ENCODE results near the gene RAF1.
"Not testable (repeated sequence)": the region's sequence is repeated elsewhere in the genome, so short reads cannot be mapped to it uniquely, and the experiment has no call there.

The RAF1 gene

DNA sequence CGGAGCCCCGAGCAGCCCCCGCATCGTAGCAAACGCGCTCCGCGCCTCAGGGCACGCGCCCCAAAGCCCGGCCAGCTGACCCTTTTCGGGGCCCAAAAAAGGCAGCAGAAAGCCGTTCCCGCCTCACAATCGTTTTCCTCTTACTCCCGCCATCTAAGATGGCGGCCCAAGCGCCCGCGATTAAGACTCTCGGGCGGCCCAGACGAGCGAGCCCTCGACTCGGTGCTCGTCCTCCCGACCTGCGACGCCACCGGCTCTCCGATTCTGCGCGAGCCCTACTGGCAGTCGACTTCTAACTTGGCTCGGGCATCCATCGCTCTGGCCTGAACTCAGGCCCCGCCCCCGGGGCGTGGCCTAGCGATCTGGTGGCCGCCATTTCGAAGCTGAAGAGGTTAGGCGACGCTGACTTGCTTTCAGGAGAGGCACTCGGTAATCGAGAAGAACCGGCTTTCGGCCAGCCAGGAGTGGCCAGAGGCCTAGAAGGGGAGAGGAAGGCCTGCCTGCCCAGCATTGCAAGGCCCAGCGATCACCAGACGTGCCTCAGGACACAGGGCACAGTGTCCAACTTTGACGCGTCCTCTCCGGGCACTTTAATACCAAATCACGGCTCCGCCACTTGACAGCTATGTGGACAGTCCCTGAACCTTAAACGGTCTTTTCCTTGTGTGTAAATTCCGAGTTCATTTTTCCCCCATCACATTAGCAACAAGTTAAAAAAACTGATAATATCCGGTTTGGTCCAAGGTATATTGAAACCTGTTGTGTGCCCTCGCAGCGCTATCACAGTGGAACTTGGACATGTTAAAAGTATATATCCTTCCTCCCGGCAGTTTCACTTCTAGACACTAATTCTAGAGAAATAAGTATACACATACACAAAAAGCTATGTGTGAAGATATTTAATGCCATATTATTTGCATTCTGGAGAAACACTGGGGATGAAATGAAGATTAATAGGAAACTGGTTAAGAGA lies at the start of gene RAF1:
Gene RAF1 (minus strand): TSS at position 182 of the 973 bp plus-strand sequence. CDS start 45,396 bp downstream, outside the sequence.
- DNase-seq (ENCODE audit: low spot score) = peak; percentile 99

DNA sequence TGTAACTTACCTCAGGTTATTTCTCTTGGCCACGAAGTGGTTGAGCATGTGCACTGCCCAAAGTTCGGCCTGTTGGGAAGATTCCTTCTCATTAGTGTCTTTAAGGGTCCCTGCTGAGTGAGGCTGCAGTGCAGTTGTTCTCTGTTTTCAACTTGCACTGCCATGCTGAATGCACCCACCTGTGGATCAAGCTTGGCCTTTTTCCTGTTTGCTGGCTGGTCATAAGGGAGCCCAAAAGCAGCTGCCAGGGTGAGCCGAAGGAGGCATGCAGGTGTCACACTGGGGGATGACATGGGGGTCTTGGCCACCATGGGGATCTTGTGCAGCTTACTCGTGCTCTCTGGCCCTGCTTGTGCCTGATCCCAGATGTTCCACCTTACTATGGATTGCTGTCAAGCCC lies 46.1 kb upstream of the RAF1 start:
- DNase-seq (ENCODE audit: low spot score) = no peak

DNA sequence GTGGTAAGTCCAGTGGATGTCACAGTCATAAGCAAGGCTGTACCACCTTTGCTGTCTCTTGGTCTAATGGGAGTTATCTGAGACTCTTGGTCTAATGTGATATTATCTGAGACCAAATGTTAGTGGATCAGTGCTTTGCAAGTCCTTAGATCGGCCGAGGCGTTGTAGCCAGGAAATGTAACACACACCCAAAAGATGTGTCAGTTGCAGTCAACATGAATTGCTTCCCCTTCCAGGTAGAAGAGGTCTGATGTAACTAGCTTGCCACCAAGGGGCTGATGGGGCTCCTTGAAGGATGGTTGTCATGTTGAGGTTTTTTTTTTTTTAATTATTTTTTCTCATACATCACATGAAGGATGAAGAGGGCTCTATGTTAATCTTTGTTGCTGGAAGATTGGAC lies 45.4 kb upstream of the RAF1 start:
- no peak for DNase-seq (ENCODE audit: low spot score)

DNA sequence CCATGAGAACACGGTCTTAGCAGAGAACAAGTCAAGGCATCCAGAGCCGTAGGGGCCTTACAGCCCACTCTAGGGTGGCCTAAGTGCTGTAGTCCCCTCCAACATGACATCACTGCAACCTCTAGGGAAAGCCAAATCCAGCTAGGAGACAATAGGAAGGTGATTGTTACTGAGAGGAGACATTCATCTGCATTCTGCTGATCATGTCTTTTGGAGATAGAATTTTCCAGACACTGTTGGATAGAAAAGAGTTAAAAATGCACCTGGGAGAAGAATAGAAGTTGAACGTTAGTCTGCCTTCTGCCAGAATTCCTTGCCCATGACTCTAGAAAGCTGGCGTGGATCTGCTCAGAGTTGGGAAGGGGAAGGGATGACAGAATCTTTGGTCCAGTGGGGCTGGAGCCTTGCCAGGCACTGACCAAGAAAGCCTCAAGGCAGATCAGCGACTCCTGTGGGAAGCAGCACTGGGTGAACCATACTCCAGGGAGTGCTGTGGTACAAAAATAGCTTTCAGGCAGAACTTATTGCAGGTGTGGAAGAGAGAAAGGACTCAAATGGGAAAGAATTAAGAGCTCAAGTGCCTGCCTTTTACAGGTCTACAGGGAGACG lies 44.8 kb upstream of the RAF1 start:
- DNase-seq (ENCODE audit: low spot score) = no peak

DNA sequence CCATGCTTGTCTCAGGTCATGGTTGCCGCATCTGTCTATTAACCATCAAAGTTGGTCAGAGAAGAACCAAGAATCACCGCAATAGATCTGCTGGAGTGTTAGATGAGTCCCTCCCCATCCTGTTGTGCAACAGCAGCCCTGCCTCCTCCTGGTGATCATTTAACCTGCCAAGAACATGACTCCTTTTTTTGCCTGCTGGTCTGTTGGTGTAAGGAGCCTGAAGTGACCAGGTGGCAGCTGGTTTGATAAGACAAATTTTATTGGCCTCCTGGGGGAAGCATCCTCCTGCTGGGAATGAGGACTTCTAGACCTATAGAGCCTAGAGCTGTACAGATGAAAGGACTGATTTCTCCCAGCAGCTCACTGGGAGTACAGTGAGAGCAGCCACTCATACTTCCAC lies 43.5 kb upstream of the RAF1 start:
- no peak for DNase-seq (ENCODE audit: low spot score)

DNA sequence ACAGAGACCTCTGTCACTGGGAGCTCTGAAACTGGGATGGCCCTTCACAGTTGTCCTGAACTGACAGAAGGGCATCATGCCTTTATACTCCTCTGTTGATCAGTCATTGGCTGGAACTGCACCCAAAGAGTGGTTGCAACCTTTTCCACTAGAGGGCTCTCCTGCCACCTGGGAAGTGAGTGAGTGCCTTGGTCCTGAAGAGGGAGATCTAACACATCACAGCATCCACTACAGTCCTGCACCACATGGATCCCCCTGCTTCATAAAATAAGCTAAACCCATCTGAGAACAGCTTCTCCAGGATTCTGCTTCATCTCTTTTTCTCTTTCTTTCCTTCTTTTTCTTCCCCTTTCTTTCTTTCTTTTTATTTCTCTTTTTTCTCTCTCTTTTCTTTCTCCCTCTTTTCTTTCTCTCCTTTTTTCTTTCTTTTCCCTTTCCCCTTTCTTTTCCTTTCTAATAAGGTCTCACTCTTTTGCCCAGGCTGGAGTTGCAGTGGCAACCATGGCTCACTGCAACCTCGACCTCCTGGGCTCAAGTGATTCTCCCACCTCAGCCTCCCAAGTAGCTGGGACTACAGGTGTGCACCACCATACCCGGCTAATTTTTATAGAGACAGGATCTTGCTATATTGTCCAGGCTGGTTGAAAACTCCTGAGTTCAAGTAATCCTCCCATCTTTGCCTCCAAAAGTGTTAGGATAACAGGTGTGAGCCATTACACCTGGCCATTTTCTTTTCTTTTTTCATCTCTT lies 42.8 kb upstream of the RAF1 start:
- peak; percentile 74 for DNase-seq (ENCODE audit: low spot score)

DNA sequence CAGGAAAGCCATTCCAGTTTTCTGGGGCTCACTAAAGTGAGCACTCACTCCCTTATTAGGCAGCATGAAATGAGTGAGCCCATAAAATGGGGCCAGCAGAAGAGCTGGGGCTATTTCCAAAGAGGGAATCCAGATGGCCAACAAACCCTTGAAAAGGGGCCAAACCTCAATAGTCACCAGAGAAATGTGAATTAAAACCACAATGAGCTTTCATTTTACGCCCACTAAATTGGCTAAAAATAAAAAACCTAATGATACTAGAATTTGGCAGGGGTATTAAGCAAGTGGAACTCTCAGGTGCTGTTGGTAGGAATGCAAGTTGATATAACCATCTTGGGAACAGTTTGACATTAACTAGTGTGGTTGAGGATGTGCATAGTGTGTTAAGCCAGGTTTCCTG lies 42.1 kb upstream of the RAF1 start:
- DNase-seq (ENCODE audit: low spot score) = no peak

DNA sequence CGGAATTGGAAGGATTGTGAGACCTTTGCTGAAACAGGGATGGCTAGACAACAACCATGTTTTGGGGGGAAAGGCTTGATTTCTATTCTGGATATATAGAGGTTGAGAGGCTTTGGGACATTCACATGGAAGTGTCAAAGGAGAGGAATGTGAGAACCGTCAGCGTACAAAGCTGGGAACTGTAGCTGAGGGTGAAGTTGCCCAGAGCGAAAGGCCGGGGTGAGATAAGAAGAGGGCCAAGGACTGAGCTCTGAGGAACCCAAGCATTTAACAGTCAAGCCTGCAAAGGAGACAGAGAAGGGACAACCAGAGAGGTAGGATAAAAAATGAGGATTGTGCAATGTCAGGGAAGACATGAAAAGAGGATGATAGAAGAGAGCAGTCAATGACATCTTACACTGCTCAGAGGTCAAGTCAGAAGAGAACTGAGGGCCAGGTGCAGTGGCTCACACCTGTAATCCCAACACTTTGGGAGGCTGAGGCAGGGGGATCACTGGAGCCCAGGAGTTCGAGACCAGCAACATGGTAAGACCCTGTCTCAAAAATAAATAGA lies 41.5 kb upstream of the RAF1 start:
- no peak for DNase-seq (ENCODE audit: low spot score)

DNA sequence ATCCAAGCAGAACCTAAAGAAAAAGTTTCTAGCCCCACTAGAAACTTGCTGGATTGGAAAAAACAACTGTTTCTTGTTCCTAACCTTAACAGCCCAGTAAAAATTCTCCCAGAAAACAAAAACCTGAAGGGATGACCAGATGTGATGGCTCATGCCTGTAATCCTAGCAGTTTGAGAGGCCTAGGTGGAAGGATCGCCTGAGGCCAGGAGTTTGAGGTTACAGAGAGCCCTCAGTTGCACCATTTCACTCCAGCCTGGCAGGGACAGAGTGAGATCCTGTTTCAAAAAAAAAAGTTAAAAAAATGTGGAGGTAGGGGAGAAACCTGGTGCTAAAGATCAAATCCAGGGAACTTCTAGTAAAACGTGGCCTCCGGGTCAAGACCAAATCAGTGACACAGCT lies 38.6 kb upstream of the RAF1 start:
- no peak for DNase-seq (ENCODE audit: low spot score)

DNA sequence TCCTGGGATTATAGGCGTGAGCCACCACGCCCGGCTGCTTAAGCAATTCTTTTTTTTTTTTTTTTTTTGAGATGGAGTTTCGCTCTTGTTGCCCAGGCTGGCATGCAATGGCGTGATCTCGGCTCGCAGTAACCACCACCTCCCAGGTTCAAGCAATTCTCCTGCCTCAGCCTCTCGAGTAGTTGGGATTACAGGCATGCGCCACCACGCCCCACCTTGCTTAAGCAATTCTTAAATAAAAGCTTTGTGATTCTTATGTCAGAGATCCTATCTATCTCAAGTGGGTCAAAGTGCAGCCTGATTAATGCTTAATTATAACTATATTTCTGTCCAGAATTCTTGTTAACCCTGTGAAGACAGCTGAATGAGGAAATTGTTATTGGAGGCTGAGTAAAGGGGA lies 37.7 kb upstream of the RAF1 start:
- DNase-seq (ENCODE audit: low spot score) = not testable (repeated sequence)

DNA sequence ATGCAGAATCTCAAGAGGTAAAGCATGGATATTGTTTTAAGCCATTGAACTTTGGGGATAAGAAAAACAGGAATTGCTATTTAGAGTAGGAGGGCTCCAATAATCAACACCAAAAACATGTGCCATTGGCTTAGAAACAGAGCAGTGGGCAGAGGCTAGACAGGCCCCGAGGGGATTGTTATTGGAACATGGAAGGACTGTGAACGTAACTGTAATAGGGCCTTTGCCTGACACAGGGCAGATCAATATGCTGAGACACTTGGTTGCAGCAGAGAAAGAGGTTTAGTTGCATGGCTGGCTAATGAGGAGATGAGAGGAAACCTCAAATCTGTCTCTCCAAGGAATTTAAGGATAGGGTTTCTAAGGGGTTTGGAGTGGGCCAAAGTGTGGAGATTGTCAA lies 36.9 kb upstream of the RAF1 start:
- DNase-seq (ENCODE audit: low spot score) = no peak

DNA sequence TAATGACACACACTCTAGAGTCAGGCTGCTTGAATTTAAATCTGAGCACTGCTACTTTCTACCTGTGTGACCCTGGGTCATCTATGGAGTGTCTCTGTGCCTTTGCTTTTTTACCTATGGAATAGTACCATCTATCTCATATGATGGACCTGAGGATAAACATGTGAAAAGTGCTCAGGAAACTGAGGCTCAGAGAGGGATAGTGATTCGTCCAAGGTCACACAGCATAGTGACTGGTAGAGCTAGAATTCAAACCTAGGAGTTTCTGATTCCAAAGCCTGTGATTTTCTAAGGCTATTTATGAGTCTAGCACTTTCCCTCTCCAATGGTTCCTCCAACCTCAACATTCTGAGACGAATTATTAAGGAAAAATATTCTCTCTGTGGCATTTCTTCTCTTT lies 32.0 kb upstream of the RAF1 start:
- DNase-seq (ENCODE audit: low spot score) = no peak

DNA sequence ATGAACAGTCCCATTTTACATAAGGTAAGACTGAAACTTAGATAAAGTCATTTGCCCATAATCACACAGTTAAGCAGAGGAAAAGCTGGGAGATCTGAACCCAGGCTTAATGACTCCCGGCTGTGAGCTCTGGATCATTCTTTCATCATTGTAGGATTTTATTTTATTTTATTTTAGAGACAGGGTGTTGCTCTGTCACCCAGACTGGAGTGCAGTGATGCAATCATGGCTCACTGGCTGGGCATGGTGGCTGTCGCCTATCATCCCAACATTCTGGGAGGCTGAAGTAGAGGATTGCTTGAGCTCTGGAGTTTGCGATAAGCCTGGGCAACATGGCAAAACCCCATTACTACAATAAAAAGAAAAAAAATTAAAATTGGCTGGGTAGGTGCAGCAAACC lies 31.2 kb upstream of the RAF1 start:
- no peak for DNase-seq (ENCODE audit: low spot score)

DNA sequence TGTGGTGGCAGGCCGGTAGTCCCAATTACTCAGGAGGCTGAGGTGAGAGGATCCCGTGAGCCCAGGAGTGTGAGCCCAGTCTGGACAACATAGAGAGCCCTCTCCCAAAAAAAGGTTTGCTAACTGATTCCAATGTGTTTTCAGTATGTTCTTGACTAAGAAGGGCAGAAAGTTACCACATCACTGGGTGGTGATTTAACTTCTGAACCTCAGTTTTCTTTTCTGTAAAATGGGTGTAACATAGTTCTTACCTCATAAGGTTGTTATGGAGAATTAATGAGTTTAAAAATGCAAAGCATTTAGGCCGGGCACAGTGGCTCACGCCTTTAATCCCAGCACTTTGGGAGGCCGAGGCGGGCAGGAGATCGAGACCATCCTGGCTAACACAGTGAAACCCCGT lies 28.5 kb upstream of the RAF1 start:
- no peak for DNase-seq (ENCODE audit: low spot score)

DNA sequence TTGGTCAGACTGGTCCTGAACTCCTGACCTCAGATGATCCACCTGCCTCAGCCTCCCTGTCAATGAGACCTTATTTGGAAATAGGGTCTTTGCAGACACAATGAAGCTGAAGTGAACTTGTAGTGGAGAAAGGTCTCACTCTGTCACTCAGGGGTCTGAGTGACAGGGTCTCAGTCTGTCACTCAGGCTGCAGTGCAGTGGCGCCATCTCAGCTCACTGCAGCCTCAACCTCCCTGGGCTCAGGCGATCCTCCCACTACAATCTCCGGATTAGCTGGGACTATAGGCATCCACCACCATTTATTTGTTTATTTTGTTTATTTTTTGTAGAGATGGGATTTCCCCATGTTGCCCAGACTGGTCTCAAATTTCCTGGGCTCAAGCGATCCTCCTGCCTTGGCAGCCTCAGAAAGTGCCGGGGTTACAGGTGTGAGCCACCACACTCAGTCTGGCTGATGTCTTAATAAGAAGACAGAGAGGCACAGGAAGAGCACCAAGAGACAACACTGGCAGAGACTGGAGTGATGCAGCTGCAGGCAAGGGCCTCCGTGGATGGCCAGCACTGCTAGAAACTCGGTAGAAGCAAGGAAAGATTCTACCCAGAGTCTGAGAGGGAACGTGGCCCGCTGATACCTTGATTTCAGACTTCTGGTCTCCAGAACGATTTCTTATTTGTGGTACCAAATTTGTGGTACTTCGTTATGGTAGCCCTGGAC lies 26.2 kb upstream of the RAF1 start:
- DNase-seq (ENCODE audit: low spot score) = no peak

DNA sequence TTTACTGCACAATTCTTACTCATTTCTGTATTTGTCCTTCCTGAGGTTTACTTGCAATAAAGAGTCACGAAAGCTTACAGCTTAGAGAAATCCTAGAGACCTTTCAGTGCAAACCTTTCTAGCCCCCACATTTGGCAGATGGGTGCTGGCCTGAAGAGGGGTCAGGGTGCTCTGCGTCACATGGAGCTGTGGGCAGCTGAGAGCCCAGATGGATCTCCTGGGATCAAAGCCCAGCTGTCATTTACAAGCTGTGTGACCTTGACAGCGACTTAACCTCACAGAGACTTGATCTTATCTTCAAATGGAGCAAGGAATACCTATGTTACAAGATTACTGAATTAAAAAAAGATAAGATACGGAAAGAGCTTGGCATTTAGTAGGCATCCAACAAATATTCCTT lies 24.0 kb upstream of the RAF1 start:
- no peak for DNase-seq (ENCODE audit: low spot score)

DNA sequence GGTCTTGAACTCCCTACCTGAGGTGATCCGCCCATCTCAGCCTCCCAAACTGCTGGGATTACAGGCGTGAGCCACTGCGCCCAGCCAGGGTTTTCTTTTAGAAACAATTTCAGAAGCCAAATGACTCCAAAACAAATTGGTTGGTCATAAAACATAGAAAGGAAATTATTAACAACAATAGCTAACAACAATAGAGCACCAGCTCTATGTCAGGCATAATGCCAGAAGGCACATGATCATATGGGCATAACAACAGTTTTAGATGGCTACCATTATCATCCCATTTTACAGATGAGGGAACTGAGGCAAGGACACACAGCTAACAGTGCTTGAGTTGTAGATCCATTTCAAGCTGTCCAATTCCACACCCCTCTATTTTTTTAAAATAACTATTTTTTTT lies 22.2 kb upstream of the RAF1 start:
- no peak for DNase-seq (ENCODE audit: low spot score)

DNA sequence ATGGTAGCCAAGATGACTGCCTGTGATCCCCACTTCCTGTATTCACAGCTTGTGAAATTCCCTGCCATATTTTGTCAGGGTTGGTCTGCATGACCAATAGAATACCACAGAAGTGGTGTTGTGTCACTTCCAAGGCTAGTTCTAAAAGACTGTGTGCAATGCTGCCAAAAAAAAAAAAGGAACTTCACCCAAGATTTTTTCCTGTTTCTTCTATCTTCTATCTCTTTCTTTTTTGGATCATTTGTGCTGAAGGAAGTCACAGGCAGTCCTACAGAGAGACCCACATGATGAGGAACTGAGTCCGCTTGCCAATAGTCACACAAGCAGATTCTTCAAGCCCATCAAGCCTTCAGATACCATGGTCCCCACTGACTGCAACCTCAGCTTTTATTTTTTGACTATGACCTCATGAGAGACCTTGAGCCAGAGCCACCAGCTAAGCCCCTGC lies 18.1 kb upstream of the RAF1 start:
- DNase-seq (ENCODE audit: low spot score) = no peak

DNA sequence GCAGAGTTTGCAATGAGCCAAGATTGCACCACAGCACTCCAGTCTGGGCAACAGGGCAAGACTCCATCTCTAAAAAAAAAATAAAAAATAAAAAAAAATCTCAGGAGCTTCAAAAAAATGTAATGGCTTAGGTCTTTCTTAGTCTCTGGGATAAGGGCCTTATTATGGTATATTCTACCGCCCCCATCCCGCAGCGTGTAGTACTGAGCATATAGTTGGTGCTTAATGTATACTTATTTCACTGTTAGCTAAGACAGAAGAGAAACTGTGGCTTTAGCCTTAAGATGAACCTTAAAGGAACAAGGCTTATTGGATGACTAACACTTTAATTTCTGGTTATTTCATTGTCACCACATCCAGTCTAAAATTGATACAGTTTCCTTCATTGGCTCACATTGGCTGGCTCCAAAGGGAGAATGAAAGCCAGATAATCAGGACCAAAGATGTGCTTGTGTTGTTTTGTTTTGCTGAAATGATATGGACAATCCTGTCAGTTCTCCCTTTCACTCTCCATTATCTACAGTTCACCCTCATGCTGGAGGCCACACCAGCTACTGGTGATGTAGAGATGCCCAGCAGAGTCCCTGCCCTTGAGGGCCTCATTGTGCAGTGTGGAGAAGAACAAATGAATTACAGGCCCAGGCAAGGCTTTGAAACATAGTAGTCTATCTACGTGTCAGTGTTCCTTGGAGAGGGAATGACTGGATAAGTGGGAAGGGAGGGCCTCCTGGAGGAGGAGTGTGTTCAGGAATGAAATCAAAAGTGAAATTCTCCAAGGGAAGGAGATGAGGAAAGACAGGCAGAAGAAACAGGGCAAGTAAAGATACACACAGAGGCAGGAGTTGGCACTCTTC lies 17.4 kb upstream of the RAF1 start:
- no peak for DNase-seq (ENCODE audit: low spot score)

DNA sequence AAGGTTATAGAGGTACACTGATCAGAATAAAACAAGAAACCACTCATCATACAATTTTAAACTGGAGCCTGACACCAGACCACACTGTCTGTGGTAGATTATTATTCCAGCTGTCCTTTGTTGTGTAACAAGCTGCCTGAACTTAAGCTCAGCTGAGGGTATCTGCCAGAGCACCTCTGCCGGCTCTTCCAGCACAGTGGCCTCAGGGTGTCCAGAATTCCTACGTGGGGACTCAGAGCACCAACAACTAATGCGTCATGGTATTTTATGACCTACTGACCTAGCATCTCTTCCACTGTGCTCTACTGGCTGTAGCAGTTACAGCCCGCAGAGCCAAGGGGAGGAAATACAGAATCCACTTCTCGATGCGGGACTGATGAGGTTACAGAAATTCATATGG lies 15.6 kb upstream of the RAF1 start:
- no peak for DNase-seq (ENCODE audit: low spot score)

DNA sequence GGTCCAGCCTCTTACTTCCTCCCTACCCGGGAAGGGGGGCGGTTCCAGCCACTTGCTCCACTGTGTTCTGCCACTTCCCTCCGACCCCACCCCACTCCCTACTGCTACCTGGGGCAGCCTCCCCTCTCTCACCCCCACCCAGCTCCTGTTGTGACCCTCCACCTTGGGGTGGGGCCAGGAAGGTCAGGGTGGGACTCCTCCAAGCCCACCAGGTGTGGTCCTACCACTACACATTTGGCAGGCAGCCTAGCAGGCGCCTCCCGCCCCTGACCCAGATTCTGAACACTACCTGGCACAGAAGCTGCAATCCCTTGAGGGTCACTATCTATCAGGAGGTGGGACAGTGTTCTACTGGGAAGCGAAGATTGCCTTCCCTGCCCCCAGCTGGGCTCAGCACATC lies 13.7 kb upstream of the RAF1 start:
- no peak for DNase-seq (ENCODE audit: low spot score)
